GM11168 (cell line): Measurements from ENCODE around the gene TDRD15.
"Not testable (repeated sequence)": the region's sequence is repeated elsewhere in the genome, so short reads cannot be mapped to it uniquely, and the experiment has no call there.

Experiments used
- in situ Hi-C: fragments of 300-500 bp; cut with MboI; formaldehyde crosslinking; loops from one replicate; pipeline ENCODE4 v1.12.0; 2022; ENCODE audit warnings: low sequenced_read_pairs; ENCODE audit not compliant: unreplicated experiment

Gene TDRD15

GRCh38 chr2:21135585-21135984, 11.8 kb downstream of the TDRD15 start:
- in situ Hi-C loops: no loop called here

GRCh38 chr2:21142149-21142548, 18.4 kb downstream of the TDRD15 start:
- in situ Hi-C loops: no loop called here

GRCh38 chr2:21146638-21147037, 22.9 kb downstream of the TDRD15 start:
- in situ Hi-C loops: no loop called here

GRCh38 chr2:21148718-21149117, 24.9 kb downstream of the TDRD15 start:
- in situ Hi-C loops: no loop called here

GRCh38 chr2:21151234-21151633, 27.5 kb downstream of the TDRD15 start:
- in situ Hi-C loops: not testable (repeated sequence)

- in situ Hi-C loops: no loop called here
Measured at GRCh38 chr2:21155365-21156136, 31.8 kb downstream of the TDRD15 start.

- in situ Hi-C loops: no loop called here
Measured at GRCh38 chr2:21161122-21161521, 37.4 kb downstream of the TDRD15 start.

GRCh38 chr2:21161832-21162614, 38.3 kb downstream of the TDRD15 start:
- in situ Hi-C loops: no loop called here

GRCh38 chr2:21162615-21162878, 38.8 kb downstream of the TDRD15 start:
- in situ Hi-C loops: no loop called here

- in situ Hi-C loops: no loop called here
Measured at GRCh38 chr2:21163213-21163612, 39.4 kb downstream of the TDRD15 start.

GRCh38 chr2:21165350-21165749, 41.6 kb downstream of the TDRD15 start:
- in situ Hi-C loops: no loop called here

- in situ Hi-C loops: no loop called here
Measured at GRCh38 chr2:21175895-21176646, 52.3 kb downstream of the TDRD15 start.

GRCh38 chr2:21181957-21182356, 58.2 kb downstream of the TDRD15 start:
- in situ Hi-C loops: no loop called here

GRCh38 chr2:21183306-21183705, 59.5 kb downstream of the TDRD15 start:
- in situ Hi-C loops: no loop called here

GRCh38 chr2:21183726-21184125, 60.0 kb downstream of the TDRD15 start:
- in situ Hi-C loops: no loop called here

- in situ Hi-C loops: no loop called here
Measured at GRCh38 chr2:21191535-21191934, 67.8 kb downstream of the TDRD15 start.
